ENCODE results near the gene ATP10D.
A peak's percentile ranks its signal among the peaks of the same experiment; 100 is the strongest.

Gene ATP10D

GRCh38 chr4:47570816-47571215, 85.7 kb downstream of the ATP10D start:
- TF ChIP-seq CTCF (conservative IDR thresholded peaks at IDR 0.05; ENCODE audit: control insufficient read depth, insufficient read depth, low read depth, low read length) = no peak
- H3K4me3 ChIP-seq (ENCODE audit: control insufficient read depth, low read depth, low read length) = no peak overlapping the region
- no peak for DNase-seq (ENCODE audit: low read depth)

DNA sequence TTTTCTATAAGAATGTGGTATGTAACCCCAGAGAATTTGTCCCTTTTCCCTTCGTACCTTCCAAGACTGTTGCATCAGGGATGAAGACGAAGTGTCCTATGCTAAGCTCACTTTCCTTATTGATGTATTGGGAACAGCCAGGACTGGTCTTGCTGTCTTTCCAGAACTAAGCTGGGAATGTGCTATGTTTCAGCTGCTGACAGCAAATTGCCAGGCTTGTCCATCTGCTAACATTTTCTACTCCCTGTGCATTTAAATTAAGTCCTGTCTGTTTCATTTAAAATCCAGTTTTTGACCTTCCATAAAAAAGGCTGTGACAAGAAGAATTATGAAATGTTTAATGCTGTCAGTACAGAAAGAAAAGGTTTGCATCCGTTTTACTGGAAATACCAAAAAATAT, 87.9 kb downstream of the ATP10D start:
- DNase-seq (ENCODE audit: low read depth) = no peak
- H3K4me3 ChIP-seq (ENCODE audit: control insufficient read depth, low read depth, low read length) = no peak overlapping the region
- no peak for TF ChIP-seq CTCF (conservative IDR thresholded peaks at IDR 0.05; ENCODE audit: control insufficient read depth, insufficient read depth, low read depth, low read length)

GRCh38 chr4:47577779-47578553, 92.9 kb downstream of the ATP10D start:
- H3K4me3 ChIP-seq (ENCODE audit: control insufficient read depth, low read depth, low read length) = no peak overlapping the region
- DNase-seq (ENCODE audit: low read depth) = peak; percentile 52
- TF ChIP-seq CTCF (conservative IDR thresholded peaks at IDR 0.05; ENCODE audit: control insufficient read depth, insufficient read depth, low read depth, low read length) = no peak

DNA sequence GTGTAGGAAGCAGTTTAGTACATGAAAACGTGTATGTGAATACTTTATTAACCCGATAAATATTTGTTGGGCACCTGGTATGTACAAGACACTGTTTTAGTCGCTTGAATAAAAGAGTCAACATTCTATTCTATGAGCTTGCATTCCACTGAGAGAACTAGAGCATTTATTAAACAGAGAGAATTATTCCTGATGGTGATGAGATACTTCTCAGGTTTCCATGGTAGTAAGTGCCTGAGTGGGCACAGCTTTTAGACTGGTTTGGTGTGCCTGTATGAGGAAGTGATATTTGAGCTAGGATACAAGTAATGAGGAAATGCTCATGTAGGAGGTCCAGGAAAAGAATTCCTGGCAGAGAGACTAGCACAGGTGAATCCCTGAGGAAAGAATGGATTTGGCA, 94.2 kb downstream of the ATP10D start:
- DNase-seq (ENCODE audit: low read depth) = no peak

GRCh38 chr4:47590325-47590724, 105.2 kb downstream of the ATP10D start:
- no peak for DNase-seq (ENCODE audit: low read depth)
- TF ChIP-seq CTCF (conservative IDR thresholded peaks at IDR 0.05; ENCODE audit: control insufficient read depth, insufficient read depth, low read depth, low read length) = no peak
- H3K4me3 ChIP-seq (ENCODE audit: control insufficient read depth, low read depth, low read length) = no peak overlapping the region

More for the DNA sequence above, 94.2 kb downstream of the ATP10D start:
- H3K4me3 ChIP-seq (ENCODE audit: control insufficient read depth, low read depth, low read length) = no peak overlapping the region
- no peak for TF ChIP-seq CTCF (conservative IDR thresholded peaks at IDR 0.05; ENCODE audit: control insufficient read depth, insufficient read depth, low read depth, low read length)

- H3K4me3 ChIP-seq (ENCODE audit: control insufficient read depth, low read depth, low read length) = no peak overlapping the region
- no peak for DNase-seq (ENCODE audit: low read depth)
- TF ChIP-seq CTCF (conservative IDR thresholded peaks at IDR 0.05; ENCODE audit: control insufficient read depth, insufficient read depth, low read depth, low read length) = no peak
These were observed 112.6 kb downstream of the ATP10D start for GRCh38 chr4:47597696-47598095.
